Upper lobe of left lung (tissue), 4 donors: Measurements from ENCODE around the gene TRA2A.

Experiments used
- CTCF ChIP-seq, 6 experiments: fragments of 450-650 bp in 4 of 6; fragments of 200-600 bp in 2 of 6; sonication (generic) in 2 of 6; IDR thresholded peaks; one replicate each; pipeline ENCODE4 v1.5.1; 2016 to 2019; ENCODE audit warnings: antibody characterized with exemption in 6 of 6
- POLR2A ChIP-seq, 4 donors: fragments of 450-650 bp; IDR thresholded peaks; one replicate each; pipeline ENCODE4 v1.5.1; 2016 to 2017; ENCODE audit warnings: antibody characterized with exemption in 4 of 4, mild to moderate bottlenecking in 2 of 4
- POLR2AphosphoS5 ChIP-seq, 2 donors: sonication (generic); formaldehyde crosslinking; IDR thresholded peaks; one replicate each; pipeline ENCODE4 v1.5.1; 2017; ENCODE audit warnings: antibody characterized with exemption in 2 of 2

- TF ChIP-seq CTCF (IDR thresholded peaks at IDR 0.05) (no peak), POLR2A (IDR thresholded peaks at IDR 0.05) (no peak), POLR2AphosphoS5 (IDR thresholded peaks at IDR 0.05) (no peak)
Measured at GRCh38 chr7:23467806-23468525, 63.8 kb downstream of the TRA2A start.
